Heart left ventricle (tissue), 16 donors: ENCODE results near the gene NXN. TPM values are rescaled to one million over a fixed set of nuclear protein-coding genes. Genes with fewer than 3 reads are reported as not detected.

Experiments used
- ATAC-seq, 4 donors: fragments of 200-7000 bp; cut with Tn5 transposase; one replicate each; pipeline ENCODE4 v1.9.1; 2020 to 2022; ENCODE audit warnings: moderate library complexity in 4 of 4, mild to moderate bottlenecking in 3 of 4, moderate number of reproducible peaks in 1 of 4
- DNase-seq, 5 donors: peaks; one replicate each; pipeline ENCODE4 v3.0.0-alpha.2; 2020
- H3K27ac ChIP-seq, 12 donors: fragments of 200-600 bp; sonication (generic) in 4 of 12; one replicate each; pipeline versions ENCODE4 v1.5.0 to v1.8.0; 2016 to 2022; ENCODE audit warnings: mild to moderate bottlenecking in 2 of 12
- H3K27me3 ChIP-seq, 9 donors: fragments of 200-600 bp; sonication (generic) in 2 of 9; one replicate each; pipeline versions ENCODE4 v1.5.1 to v1.8.0; 2016 to 2022; ENCODE audit warnings: mild to moderate bottlenecking in 3 of 9
- H3K36me3 ChIP-seq, 9 donors: fragments of 200-600 bp; sonication (generic) in 2 of 9; one replicate each; pipeline versions ENCODE4 v1.5.0 to v1.8.0; 2018 to 2022; ENCODE audit warnings: mild to moderate bottlenecking in 2 of 9
- H3K4me1 ChIP-seq, 12 donors: fragments of 200-600 bp; sonication (generic) in 4 of 12; one replicate each; pipeline versions ENCODE4 v1.5.0 to v1.8.0; 2016 to 2022; ENCODE audit warnings: mild to moderate bottlenecking in 3 of 12
- H3K4me3 ChIP-seq, 12 donors: fragments of 200-600 bp; sonication (generic) in 4 of 12; one replicate each; pipeline versions ENCODE4 v1.5.0 to v1.8.0; 2017 to 2022; ENCODE audit warnings: mild to moderate bottlenecking in 9 of 12, moderate library complexity in 4 of 12
- H3K9me3 ChIP-seq, 12 donors: fragments of 200-600 bp; sonication (generic) in 4 of 12; one replicate each; pipeline versions ENCODE4 v1.5.0 to v1.8.0; 2016 to 2022; ENCODE audit warnings: mild to moderate bottlenecking in 1 of 12
- CTCF ChIP-seq, 12 donors: fragments of 200-600 bp; sonication (generic) in 4 of 12; IDR thresholded peaks; one replicate each; pipeline versions ENCODE4 v1.5.0 to v1.8.0; 2018 to 2022; ENCODE audit warnings: antibody characterized with exemption in 12 of 12, mild to moderate bottlenecking in 5 of 12
- POLR2A ChIP-seq, 2 donors: fragments of 450-650 bp; IDR thresholded peaks; one replicate each; pipeline ENCODE4 v1.6.1; 2017; ENCODE audit warnings: antibody characterized with exemption in 2 of 2, mild to moderate bottlenecking in 2 of 2, moderate library complexity in 2 of 2
- WGBS, 4 donors: extraction: QIAGEN DNeasy Blood & Tissue Kit in 2 of 4; methylation state at CpG; one replicate each; pipeline versions ENCODE4 v1.1.5 to v1.1.7; 2013 to 2018; 5-methylcytosine and 5-hydroxymethylcytosine counted together
- intact Hi-C, 10 donors: fragments of 100-400 bp; cut with DNase I; formaldehyde crosslinking; loops; one replicate each; pipeline versions ENCODE4 v1.11.1 to v1.14.2; 2022
- polyA plus RNA-seq, 2 donors: library from polyadenylated mRNA; stranded (reverse); fragments of 200-250 nt; gene quantifications; one replicate each; pipeline ENCODE4 v1.2.3, GENCODE V29; 2013
- total RNA-seq, 9 donors: library from RNA; depleted of rRNA in 2 of 9; stranded (reverse); fragments of >200 nt in 2 of 9; fragmentation: NEBNext Ultra II Directional in 3 of 9; extraction: Animal tissue kit (Norgen Biotek cat#: 25700) in 3 of 9; gene quantifications; one replicate each; pipeline versions ENCODE4 v1.1.0 to v1.2.4, GENCODE V29; 2016 to 2023
- donor health status: ischemic (EF 13 %, LVEDD 7.1; RV severe dilation, severe dysfunction).
- donor health status: healthy with polysubstance abuse.
- donor health status: DM: no; HTN: yes; CAD: no.
- donor health status: DM: no; HTN: no; CAD: no.
- donor health status: ischemic (EF 25% LVEDD 6.9; RV normal size, moderate dysfunction).
- donor health status: ischemic (EF 25% LVEDD 5.7; RV mildly dilated, moderate dysfunction).
- donor health status: healthy.
- donor health status: DM: yes; HTN: yes; CAD: no.
- donor health status: ischemic (EF 35%, LVEDD 5.7; RV mildly dilated, moderate dysfunction).
- donor health status: nonischemic (EF 11% LVEDD 7.7; RV severe dilation, severe dysfunction).
- donor health status: DM: yes; HTN: yes; CAD: no.
- donor health status: PGD.
- donor health status: ischemic (EF 29% LVEDD 5.4; RV normal size, mild dysfunction).
- donor health status: nonischemic (EF 23%, LVEDD 6.1; RV moderate dilation, normal function).

NXN gene
- total and polyA plus RNA-seq, 11 donors: 8.6 to 20.3 (median 14.1) TPM

- no peak for TF ChIP-seq POLR2A (IDR thresholded peaks at IDR 0.05)
- TF ChIP-seq CTCF (IDR thresholded peaks at IDR 0.05): no peak
- Histone ChIP-seq H3K9me3 (no peaks in the 10 kb centered on the region), H3K27me3 (no peaks in the 10 kb centered on the region), H3K4me3 (no peak overlapping the region), H3K4me1 (peaks cover 5 to 75% (median 45%) of the 10 kb centered on the region in 12 donors), H3K36me3 (peaks cover 0 to 34% (median 8%) of the 10 kb centered on the region in 9 donors), H3K27ac (peak overlapping the region in 9 of 12 donors; percentile 82 to 94 (median 86))
- intact Hi-C loops: no loop called here
- 73 to 83% (median 83%) methylated on average over 6 to 17 of the region's 17 CpGs for WGBS, 4 donors
- DNase-seq: no peak
- ATAC-seq: no peak
Measured at GRCh38 chr17:1021147-1021546, 41.6 kb upstream of the NXN start.

GRCh38 chr17:1019451-1019850, 39.9 kb upstream of the NXN start:
- ATAC-seq (peak; percentile 81 to 92 (median 86)), DNase-seq (peak in 4 of 5 donors; percentile 75 to 84 (median 76))
- peaks cover 5 to 66% (median 41%) of the 10 kb centered on the region in 12 donors for H3K4me1 ChIP-seq
- H3K9me3 ChIP-seq: no peaks in the 10 kb centered on the region
- no peaks in the 10 kb centered on the region for H3K27me3 ChIP-seq
- H3K27ac ChIP-seq: peak overlapping the region; percentile 66 to 94 (median 85)
- intact Hi-C loops: loop anchor here in 1 of 10 donors (2.0 kb wide), 1 partner anchor 17 kb away; no protein-coding TSS in a partner anchor
- H3K4me3 ChIP-seq: no peak overlapping the region
- H3K36me3 ChIP-seq: peaks cover 0 to 34% (median 5%) of the 10 kb centered on the region in 9 donors
- no peak for TF ChIP-seq CTCF (IDR thresholded peaks at IDR 0.05)
- TF ChIP-seq POLR2A (IDR thresholded peaks at IDR 0.05): no peak
- WGBS, 4 donors: 15 to 22% (median 18%) methylated on average over 9 to 10 of the region's 10 CpGs

GRCh38 chr17:1018547-1018946, 39.0 kb upstream of the NXN start:
- Histone ChIP-seq H3K36me3 (peaks cover 0 to 34% (median 3%) of the 10 kb centered on the region in 9 donors), H3K9me3 (no peaks in the 10 kb centered on the region), H3K27me3 (no peaks in the 10 kb centered on the region), H3K4me3 (no peak overlapping the region), H3K27ac (peak overlapping the region in 11 of 12 donors; percentile 66 to 94 (median 86)), H3K4me1 (peaks cover 5 to 65% (median 41%) of the 10 kb centered on the region in 12 donors)
- ATAC-seq (no peak), DNase-seq (no peak)
- 59 to 78% (median 70%) methylated on average over 11 of the region's 11 CpGs for WGBS, 4 donors
- TF ChIP-seq CTCF (IDR thresholded peaks at IDR 0.05) (no peak), POLR2A (IDR thresholded peaks at IDR 0.05) (no peak)
- intact Hi-C loops: loop anchor here in 1 of 10 donors (2.0 kb wide), 1 partner anchor 16 kb away; no protein-coding TSS in a partner anchor

GRCh38 chr17:1013729-1014090, 34.1 kb upstream of the NXN start:
- H3K4me3 ChIP-seq: no peak overlapping the region
- TF ChIP-seq CTCF (IDR thresholded peaks at IDR 0.05): no peak
- TF ChIP-seq POLR2A (IDR thresholded peaks at IDR 0.05): no peak
- no peak for ATAC-seq
- no peaks in the 10 kb centered on the region for H3K9me3 ChIP-seq
- no peak overlapping the region for H3K27ac ChIP-seq
- peak in 1 of 5 donors; percentile 11 for DNase-seq
- intact Hi-C loops: no loop called here
- H3K4me1 ChIP-seq: peaks cover under 1 to 52% (median 19%) of the 10 kb centered on the region in 12 donors
- no peaks in the 10 kb centered on the region for H3K27me3 ChIP-seq
- peaks cover 0 to 69% (median 40%) of the 10 kb centered on the region in 9 donors for H3K36me3 ChIP-seq
- 88 to 95% (median 94%) methylated on average over 9 of the region's 9 CpGs for WGBS, 4 donors
